GM19467 (cell line): Measurements from ENCODE around the gene NF1.
"Not testable (repeated sequence)": the region's sequence is repeated elsewhere in the genome, so short reads cannot be mapped to it uniquely, and the experiment has no call there.

Experiments
- ATAC-seq: cut with Tn5 transposase; IDR thresholded peaks from one replicate; pipeline ENCODE4 v1.9.1; 2021; ENCODE audit warnings: mild to moderate bottlenecking, moderate library complexity; ENCODE audit not compliant: unreplicated experiment

Gene NF1

DNA sequence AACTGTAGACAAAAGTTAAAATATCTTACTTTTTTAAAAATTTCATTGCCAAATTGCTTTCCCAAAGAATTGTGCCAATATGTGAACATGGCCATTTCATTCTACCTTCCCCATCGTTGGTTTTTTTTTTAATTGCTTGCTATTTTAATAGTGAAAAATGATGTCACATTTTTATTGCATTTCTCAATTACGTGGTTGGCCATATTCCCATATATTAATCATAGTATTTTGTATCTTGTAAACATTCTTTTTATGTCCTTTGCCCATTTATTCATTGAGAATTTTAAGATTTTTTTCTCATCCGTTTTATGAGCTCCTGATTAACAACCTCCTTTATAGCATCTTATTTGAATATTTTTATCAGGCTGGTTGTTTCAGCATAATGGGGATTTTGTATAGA lies 195.0 kb downstream of the NF1 start:
- no peak for ATAC-seq

DNA sequence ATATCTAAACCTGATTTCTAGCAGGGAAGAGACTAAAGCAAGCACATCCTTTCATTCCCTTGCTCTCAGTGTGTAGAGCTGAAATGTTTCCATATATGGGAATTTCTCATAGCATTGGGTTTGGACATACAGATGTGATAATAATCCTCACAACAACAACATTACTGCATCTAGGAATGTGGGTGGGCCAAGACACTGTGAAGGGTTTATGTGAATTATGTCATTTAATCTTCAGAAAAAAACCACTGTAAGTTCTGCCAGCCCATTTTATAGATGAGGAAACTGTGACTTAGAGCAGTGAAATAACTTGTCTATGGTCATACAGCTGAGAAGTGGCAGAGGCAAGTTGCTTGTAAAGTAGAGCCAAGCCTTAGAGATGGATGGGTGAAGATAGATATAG lies 197.0 kb downstream of the NF1 start:
- no peak for ATAC-seq

DNA sequence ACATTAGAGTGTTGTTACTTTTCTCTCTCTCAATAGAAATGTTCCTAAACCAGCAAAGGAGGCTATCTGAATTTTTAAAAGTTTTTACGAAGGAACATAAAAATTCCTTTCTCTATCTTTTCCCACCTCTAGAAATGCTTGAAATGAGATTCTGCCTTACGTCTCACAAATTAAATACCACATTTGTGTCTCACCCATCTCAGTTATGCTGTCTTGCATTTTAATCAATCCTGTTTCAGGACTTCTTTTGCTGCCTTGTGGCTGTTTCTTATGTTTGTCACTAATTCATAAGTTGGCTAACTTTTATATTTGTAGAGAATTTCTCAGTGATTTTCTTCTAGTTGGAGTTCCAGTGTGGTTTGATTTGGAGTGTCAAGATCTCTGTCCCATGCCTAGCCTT lies 198.8 kb downstream of the NF1 start:
- no peak for ATAC-seq

DNA sequence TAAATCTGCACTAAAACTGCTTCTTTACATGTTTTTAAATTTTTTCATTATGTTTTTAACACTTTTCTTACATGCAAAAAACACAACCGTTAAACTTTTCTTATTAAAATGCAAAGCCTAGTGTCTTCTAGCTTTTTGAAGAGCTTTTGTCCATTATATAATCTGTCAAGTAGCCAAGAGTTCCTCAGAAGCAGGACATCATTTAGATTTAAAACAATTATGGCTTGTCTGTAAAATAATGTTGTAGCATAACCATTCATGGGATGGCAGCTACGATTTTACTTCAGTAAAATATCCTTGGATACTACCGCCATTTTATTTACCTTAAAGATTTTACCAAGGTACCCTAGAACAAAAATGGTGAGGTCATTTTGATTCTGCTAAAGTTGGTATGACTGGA lies 199.5 kb downstream of the NF1 start:
- ATAC-seq, result no peak

DNA sequence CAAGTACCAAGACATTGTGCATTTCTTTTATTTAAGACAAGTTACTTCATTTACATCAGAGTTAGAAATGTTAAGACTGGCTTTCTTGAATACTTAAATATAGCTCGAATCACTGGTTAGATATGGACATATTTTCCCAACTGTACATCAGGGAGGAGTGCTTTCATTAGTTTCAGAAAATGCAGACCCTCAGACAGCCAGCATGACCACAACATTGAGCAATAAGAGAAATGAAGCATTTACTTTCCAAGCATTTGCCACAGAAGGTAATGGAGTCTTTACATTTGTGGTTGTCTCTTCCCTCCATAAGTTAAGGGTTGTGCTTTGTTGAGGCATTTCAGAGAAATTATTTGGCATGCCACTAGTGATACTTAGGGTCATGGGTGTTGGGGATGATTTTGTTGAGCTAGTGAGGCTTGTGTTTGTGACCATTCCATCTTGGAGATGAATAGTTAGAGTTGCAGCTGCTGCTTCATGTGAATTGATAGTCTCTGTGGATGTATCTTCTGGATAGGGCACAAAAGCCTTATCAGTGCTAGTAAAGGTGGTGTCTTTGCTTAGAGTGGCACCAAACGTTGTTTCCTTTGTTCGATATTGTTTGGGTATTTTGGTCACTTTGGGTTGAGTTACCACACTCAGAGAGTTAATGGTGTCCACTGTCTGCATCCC lies 200.2 kb downstream of the NF1 start:
- ATAC-seq, result no peak

DNA sequence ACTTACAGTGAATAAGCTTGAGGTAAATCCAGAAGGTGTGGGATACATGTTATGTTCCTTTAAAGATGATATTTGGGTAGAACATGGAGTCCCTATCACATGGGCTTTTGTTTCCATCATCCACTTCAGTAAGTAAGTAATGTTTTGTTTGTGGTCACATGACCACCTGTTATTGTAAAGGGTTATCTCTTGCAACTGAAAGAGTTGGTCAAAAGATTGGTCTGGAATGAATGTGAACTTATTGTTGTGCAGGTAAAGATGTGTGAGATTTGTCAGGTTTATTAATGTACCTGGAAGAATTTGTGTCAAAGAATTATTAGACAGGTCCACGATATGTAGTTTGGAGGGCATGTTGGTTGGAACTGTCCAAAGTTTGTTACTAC lies 200.7 kb downstream of the NF1 start:
- no peak for ATAC-seq

DNA sequence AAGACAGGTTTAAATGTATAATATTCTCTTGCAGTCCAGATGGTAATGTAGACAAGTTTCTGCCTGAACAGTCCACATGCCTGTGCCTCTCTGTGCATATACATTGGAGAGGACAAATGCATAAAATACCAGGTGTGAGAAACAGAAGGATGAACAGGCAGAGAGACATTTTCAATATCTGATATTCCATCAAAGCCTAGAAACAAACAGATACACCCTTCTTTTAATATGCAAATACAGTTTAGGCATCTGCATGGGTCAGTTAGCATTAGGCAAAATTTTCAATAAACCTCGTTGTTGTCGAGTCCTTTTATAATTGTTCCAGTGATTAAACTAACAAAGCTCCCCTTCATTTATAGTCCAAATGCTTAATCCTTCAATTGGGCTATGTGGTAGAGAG lies 201.4 kb downstream of the NF1 start:
- ATAC-seq, result no peak

DNA sequence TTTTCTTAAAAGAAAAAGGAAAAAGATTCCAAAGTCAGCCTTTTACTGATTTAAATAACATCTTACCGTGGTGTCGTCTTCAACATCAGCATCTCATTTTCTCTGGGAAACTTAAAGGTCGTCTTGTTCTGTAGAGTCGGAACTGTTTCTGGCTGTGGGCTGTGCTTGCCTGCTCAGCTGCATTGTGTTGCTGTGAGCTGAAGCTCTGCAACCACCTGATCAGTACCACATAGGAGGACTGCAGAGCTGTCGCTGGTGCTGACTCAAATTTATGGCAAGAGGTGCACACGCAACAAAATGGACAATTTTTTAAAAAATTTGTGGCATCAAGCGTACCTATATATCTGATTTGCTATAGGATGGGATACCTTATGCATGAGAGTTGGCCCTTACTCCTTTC lies 202.3 kb downstream of the NF1 start, which contains the start of gene OMG:
Gene OMG, minus strand, starts transcription at position 150 of the 400 bp plus-strand sequence. CDS start 908 bp downstream, outside the sequence.
- ATAC-seq, result no peak

DNA sequence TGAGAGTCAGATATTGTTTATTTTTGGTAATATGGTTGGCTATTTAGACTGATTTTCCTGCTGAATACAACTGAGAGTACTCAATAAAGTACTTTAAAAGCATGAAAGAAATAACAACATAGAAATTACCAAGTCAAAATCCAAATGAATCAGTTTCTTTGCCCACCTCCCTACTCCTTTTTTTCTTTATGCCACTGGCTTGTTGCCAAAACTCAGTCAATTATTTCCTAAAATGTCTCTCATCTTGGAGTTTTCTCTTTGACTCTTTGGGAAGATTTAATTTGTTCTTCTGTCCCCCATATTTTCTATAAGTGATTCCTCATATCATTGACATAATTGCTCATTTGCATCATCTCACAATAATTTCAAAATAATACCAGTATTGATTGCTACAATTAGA lies 204.8 kb downstream of the NF1 start:
- ATAC-seq, result no peak

DNA sequence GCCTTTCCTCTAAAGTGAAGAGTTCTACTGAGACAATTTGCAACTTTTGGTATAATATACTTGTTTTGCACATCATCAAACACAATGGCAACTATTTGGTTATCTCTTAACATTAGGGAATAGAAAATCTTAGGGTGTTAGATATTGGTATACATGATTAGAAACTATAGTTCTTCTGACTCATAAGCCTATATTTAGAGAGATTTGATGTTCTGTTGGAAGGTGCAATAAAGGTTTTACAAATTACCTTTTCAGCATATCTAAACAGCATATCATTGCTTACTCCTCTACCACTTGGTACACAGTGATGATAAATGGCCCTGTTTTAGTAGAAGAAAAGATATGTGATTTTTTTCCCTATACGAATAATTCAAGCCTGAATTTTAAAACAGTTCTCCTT lies 212.9 kb downstream of the NF1 start:
- no peak for ATAC-seq

DNA sequence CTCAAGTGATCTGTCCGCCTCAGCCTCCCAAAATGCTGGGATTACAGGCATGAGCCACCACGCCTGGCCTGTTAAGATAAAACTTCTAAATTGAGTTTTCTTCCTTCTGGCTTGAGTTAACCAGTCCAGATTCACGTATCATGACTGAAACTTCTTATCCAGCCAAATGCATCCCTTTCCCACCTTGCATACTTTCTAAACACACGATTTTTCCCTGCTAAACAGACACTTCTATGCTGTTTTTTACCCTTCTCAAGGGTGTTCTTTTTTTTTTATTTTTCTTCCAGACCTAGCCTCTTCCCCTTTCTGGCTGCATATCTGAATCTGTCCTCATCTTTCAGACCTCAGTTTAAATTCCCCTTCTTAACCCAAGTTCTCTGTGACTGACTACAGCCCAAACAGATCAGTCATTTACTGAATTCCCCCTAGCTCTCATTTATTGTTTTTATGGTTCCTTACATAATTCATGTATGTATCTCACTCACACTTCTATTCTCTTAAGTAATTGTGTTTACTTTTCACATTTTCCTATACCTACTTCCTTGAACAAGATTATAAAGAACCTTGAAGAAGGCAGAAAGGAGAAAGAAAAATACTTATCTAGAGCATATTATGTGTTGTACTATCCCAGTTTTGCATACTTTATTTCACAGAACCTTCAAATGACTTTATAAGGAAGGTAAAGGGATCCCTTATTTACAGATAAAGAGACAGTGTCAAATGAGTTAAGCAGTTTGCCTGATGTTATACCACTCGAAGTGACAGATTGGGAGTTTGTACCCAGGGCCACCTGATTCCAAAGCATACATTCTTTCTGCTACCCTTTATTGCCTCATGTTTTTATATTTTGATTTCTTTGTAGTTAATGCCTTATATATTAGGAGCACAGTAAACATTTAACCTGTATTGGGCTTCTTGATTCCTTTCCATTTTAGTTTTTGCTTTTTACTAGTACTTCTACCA lies 213.9 kb downstream of the NF1 start:
- no peak for ATAC-seq

DNA sequence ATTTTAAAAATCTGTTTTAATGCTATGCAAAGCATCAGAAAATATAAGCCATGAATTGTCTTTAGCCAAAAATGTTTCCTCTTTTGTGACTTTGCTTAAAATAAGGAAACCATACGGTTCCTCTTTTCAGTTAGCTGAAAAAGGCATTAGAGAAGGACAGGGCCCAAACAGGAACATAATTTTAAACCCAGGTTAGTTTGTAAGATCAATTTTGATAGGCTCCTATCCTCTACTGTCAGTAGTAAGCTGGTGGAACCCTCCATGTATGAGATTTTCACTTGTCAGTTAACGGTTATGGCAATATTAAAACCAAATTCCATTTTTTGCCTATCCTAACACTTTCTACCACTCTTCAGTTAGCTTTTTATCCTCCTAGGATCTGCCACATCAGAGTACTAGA lies 214.8 kb downstream of the NF1 start:
- ATAC-seq, result no peak

DNA sequence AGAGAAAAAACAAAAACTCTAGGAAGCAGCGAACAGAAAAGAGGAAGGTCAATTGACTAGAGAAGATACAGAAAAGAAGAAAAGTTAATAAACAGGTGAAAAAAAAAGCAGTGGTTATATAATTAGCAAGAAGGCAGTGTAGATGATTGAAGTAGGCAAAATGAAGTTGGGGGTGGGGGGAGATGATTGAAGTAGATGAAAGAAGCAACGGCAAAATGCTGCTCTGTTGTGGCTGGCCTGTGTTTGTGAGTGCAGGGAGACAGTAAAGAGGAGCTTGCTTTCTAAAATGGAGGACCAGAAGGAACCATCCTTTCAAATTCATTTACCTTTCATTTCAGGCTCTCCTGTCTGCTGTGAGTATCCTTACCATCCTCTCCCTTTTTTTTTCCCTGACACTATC lies 215.5 kb downstream of the NF1 start:
- ATAC-seq, result no peak

DNA sequence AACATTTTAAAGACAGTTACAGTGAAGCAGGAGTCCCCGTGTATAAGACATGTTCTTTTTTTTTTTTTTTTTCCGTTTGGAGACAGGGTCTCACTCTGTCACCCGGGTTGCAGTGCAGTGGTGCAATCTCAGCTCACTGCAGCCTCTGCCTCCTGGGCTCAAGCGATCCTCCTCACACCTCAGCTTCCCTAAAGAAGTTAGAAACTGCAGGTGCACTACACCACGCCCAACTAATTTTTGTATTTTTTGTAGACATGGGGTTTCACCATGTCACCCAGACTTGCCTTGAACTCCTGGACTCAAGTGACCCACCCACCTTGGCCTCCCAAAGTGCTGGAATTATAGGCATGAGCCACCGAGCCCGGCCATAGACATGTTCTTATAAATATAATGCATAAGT lies 216.1 kb downstream of the NF1 start:
- ATAC-seq, result no peak

DNA sequence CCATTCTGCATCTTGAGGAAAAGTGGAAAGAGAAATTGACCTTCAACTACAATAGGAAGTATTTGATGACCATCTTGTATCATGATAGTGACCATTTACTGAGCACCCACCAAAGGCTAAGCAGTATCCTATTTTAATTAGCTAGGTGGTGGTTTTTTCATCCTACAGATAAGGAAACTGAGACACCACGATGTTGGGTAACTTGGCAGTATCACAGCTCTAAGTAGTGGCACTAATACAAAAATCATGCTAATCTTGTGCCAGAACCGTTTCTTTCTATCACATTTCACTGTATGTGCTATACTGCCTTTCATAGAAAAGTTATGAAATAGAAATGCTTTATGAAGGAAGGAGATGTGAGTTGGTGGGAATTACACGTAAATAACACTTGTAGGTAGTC lies 216.7 kb downstream of the NF1 start:
- ATAC-seq, result no peak

DNA sequence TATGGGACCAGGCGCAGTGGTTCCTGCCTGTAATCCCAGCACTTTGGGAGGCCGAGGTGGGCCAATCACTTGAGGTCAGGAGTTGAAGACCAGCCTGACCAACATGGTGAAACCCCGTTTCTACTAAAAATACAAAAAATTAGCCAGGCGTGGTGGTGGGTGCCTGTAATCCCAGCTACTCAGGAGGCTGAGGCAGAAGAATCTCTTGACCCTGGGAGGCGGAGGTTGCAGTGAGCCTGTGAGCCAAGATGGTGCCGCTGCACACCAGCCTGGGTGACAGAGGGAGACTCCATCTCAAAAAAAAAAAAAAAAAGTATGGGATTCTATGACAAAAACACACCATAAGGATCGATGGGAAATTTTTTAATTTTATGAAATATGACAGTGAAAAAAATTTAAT lies 217.4 kb downstream of the NF1 start:
- not testable (repeated sequence) for ATAC-seq

DNA sequence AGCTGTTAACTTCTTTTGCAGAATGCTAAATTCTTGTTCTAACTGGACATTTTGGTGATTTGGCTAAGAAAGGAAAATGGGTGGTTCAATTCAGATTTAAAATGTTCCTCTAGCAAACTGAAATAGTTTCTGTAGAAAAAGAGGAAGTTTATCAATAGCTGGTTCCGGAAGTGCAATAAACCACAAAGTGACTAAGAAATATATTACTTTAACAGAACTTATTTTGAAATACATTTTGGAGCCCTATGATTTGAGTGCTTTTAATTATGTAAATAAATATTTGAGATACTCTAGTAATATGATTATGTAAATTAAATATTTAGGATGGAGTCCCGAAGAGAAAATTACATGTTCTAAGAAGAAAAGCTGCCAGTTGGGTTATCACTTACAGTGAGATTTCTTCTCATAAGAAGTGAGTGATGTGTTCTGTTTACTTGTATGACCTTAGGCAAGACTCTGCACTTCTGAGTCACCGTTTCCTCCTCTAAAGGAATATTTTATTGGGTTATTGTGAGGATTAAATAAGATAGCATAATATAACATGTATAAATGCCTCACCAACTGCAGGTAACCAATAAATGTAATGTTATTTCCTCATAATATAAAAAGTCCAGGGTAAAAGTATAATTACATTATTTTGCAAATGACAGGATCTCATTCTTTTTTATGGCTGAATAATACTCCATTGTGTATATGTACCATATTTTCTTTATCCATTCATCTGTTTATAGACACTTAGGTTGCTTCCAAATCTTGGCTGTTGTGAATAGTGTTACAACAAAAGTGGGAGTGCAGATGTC lies 219.4 kb downstream of the NF1 start, which contains the start of gene EVI2B:
Gene EVI2B, minus strand, starts transcription at position 73 of the 800 bp plus-strand sequence. CDS start 8,445 bp downstream, outside the sequence.
- no peak for ATAC-seq

DNA sequence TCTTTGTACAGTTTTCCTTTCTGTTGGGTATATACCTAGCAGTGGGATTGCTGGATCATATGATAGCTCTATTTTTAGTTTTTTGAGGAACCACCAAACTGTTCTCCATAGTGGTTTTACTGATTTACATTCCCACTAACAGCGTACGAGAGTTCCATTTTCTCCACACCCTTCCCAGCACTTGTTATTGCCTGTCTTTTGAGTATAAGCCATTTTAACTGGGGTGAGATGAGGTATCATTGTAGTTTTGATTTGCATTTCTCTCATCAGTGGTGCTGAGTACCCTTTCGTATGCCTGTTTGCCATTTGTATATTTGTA lies 220.0 kb downstream of the NF1 start:
- no peak for ATAC-seq

DNA sequence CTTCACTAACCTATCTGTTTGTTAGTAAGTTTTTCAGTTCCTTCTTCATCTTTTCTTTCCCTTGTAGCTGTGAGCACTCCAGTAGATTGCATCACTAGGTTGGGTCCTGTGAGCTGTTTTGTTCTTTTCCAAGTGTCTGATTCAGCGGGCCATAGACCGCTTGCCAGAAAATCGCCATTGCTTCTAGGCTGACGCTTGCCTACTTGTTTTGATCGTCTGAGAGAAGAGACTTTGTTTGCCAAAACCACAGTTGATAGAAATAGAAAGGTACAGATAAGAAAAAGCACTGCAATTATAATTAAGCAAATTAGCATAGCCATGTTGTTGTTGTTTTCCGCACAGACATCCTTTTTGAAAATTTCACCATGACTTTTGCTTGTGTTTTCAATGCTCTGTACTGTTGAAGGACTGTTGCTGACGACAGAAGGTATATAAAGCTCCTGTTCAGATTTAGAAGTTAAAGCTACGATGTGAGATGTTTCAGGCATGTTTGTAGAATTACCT lies 223.6 kb downstream of the NF1 start:
- no peak for ATAC-seq

DNA sequence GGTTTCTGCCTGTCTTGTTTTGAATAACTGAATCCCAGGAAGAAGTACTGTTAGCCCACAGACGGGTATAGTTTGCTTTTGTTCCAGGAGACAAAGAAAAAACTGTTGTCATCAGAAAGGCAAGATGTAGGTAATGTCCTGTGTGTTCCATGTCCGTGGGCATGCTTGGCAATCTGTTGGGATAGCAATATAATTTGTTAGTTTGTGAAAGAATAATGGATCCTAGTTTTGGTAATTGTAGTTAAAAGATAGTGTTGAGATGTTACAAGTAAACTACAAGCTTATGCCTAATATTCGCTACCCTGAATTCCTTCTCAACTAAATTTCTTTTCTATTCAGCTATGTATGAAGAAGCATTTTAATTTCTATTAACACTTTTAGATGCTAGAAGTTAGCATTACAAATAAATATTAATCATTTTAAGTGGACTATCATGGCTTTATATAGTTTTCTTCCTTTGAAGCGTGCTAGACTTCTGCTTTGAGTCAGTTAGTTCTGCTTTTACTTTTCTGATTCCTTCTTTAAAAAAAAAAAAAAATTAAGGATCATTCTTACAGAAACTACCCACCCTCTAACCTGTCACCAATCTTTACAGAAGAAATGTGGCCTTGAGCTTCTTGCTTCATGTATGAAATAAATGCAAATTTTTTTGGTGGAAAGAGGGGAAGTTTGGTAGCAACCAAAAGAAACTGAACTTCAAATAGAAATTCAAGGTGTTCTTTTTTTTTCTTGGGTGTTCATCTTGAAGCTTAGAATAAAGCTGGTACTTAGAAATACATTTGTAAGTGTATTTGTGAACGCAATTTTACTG lies 224.3 kb downstream of the NF1 start:
- ATAC-seq, result no peak
